ENCODE measurements around the gene SPATA6L. TPM values are rescaled to one million over a fixed set of nuclear protein-coding genes. Genes with fewer than 3 reads are reported as not detected.
"Not testable (repeated sequence)": the region's sequence is repeated elsewhere in the genome, so short reads cannot be mapped to it uniquely, and the experiment has no call there.

SPATA6L gene
- total RNA-seq, 4 donors from 2014 or later, result 0.51 to 13.6 (median 6.5) TPM

DNA sequence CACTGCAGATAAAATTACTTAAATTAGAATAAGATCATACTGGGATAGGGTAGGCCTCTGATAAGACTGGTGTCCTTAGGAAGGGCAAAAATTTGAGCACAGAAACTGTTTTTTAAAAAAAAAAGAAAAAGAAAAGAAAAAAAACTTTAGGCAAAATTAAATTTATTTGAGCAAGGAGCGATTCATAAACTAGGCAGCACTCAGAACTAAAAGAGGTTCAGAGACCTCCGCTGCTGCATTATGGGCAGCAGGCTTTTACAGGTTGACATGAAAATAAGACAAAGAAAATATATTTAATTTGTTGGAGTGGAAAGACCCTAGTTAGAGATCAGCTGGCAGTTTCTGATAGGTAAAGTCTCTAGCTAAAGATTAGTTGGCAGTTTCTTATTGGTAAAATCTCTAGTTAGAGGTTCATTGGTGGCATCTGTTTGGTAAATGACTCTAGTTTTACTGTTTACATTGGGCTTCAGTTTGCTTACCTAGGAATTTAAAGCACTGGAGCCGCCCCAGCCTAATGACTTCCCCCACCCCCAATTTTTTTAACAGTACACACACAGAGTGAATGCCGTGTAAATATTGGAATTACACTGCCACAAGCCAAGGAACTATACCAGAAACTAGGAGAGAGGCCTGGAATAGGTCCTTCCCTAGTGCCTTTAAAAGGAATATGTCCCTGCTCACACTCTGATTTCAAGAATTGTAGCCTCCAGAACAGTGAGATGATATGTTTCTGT, 8.7 kb downstream of the SPATA6L start:
- H3K4me3 ChIP-seq, result no peak overlapping the region
- H3K4me1 ChIP-seq, result no peaks in the 10 kb centered on the region
- H3K36me3 ChIP-seq, result no peaks in the 10 kb centered on the region
- intact Hi-C loops (cut with DNase I; ENCODE audit: low total_unique reads), result no loop called here
- no peak overlapping the region for H3K27ac ChIP-seq
- H3K27me3 ChIP-seq, result no peaks in the 10 kb centered on the region
- TF ChIP-seq, protein P1, sequence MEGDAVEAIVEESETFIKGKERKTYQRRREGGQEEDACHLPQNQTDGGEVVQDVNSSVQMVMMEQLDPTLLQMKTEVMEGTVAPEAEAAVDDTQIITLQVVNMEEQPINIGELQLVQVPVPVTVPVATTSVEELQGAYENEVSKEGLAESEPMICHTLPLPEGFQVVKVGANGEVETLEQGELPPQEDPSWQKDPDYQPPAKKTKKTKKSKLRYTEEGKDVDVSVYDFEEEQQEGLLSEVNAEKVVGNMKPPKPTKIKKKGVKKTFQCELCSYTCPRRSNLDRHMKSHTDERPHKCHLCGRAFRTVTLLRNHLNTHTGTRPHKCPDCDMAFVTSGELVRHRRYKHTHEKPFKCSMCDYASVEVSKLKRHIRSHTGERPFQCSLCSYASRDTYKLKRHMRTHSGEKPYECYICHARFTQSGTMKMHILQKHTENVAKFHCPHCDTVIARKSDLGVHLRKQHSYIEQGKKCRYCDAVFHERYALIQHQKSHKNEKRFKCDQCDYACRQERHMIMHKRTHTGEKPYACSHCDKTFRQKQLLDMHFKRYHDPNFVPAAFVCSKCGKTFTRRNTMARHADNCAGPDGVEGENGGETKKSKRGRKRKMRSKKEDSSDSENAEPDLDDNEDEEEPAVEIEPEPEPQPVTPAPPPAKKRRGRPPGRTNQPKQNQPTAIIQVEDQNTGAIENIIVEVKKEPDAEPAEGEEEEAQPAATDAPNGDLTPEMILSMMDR (IDR thresholded peaks at IDR 0.05), result no peak
- TF ChIP-seq POLR2A (IDR thresholded peaks at IDR 0.05), result no peak
- no peaks in the 10 kb centered on the region for H3K9me3 ChIP-seq
- DNase-seq, result no peak

DNA sequence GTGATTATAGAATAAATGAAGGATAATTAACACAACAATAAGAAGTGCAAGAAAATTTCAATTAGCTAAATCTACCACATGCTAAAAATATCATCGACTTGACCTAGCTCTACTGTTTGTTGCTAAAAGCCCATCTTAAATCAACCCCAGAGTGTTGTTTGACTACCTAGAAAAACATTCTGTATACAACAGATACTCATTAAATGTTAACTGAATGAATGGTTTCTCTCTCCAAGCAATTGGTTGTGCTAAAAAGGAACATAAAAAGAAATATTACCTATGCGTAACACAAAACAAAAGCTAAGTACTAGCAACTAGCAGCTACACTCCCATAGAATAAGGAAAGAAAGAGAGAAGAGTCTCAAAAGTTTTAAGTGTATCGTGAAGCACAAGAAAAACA, 9.7 kb downstream of the SPATA6L start:
- no peak for DNase-seq
- Histone ChIP-seq H3K4me1 (no peaks in the 10 kb centered on the region), H3K4me3 (no peak overlapping the region), H3K36me3 (no peaks in the 10 kb centered on the region), H3K9me3 (no peaks in the 10 kb centered on the region), H3K27ac (no peak overlapping the region), H3K27me3 (no peaks in the 10 kb centered on the region)
- TF ChIP-seq, protein P1 (IDR thresholded peaks at IDR 0.05), result no peak
- TF ChIP-seq POLR2A (IDR thresholded peaks at IDR 0.05), result no peak
- intact Hi-C loops (cut with DNase I; ENCODE audit: low total_unique reads), result no loop called here

DNA sequence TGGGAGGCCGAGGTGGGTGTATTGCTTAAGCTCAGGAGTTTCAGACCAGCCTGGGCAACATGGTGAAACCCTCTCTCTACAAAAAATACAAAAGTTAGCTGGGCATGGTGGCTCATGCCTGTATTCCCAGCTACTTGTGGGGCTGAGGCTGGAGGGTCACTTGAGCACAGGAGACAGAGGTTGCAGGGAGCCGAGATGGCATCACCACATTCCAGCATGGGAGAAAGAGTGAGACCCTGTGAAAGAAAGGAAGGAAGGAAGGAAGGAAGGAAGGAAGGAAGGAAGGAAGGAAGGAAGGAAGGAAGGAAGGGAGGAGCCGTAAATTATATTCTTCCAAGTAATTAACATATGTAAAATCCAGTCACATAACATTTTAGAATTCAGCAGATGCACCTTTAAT, 10.1 kb downstream of the SPATA6L start:
- intact Hi-C loops (cut with DNase I; ENCODE audit: low total_unique reads); H3K27ac ChIP-seq; H3K9me3 ChIP-seq: not testable (repeated sequence)

DNA sequence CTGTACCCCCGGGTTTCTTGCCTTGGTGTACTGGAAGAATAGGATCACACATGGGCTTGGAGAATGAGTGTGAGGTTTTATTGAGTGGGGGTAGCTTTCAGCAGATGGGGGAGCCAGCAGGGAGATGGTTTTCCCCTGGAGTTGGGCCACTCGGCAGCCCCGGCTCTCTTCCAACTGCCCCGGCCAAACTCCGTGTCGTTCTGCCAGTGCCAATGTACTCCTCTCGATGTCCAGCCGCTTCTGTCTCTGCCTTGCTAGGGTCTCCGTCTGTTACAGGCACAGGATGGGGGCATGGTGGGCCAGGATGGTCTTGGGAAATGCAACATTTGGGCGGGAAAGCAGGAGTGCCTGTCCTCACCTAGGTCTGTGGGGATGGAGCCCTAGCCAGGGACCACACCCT, 11.7 kb downstream of the SPATA6L start:
- no peak overlapping the region for H3K27ac ChIP-seq
- no peak for DNase-seq
- no peaks in the 10 kb centered on the region for H3K27me3 ChIP-seq
- no peaks in the 10 kb centered on the region for H3K4me1 ChIP-seq
- H3K9me3 ChIP-seq, result no peaks in the 10 kb centered on the region
- intact Hi-C loops (cut with DNase I; ENCODE audit: low total_unique reads), result no loop called here
- no peaks in the 10 kb centered on the region for H3K36me3 ChIP-seq
- H3K4me3 ChIP-seq, result no peak overlapping the region
- TF ChIP-seq POLR2A (IDR thresholded peaks at IDR 0.05), result no peak
- TF ChIP-seq, protein P1 (IDR thresholded peaks at IDR 0.05), result no peak

More for the DNA sequence above, 10.1 kb downstream of the SPATA6L start:
- H3K4me3 ChIP-seq, DNase-seq, H3K27me3 ChIP-seq, H3K4me1 ChIP-seq, H3K36me3 ChIP-seq: not testable (repeated sequence)

DNA sequence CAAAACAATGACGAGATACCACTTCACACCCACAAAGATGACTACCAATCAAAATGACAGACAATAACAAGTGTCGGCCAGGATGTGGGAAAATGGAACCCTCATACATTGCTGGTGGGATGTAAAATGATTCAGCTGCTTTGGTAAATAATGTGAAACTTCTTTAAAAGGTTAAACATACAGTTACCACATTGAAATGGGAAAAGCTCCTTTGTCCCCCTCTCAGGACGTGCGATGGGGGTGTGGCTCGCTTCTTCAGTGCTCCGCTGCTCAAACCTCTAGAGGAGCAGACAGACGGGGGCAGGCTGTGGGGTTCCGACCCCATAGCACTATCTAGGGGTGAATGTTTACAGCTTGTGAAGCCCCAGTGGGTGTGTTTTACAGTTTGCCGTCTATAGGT, 12.2 kb downstream of the SPATA6L start:
- H3K27me3 ChIP-seq, result no peaks in the 10 kb centered on the region
- TF ChIP-seq POLR2A (IDR thresholded peaks at IDR 0.05), result no peak
- TF ChIP-seq, protein P1 (IDR thresholded peaks at IDR 0.05), result no peak
- H3K4me1 ChIP-seq, result no peaks in the 10 kb centered on the region
- no peak for DNase-seq
- no peak overlapping the region for H3K27ac ChIP-seq
- intact Hi-C loops (cut with DNase I; ENCODE audit: low total_unique reads), result no loop called here
- no peak overlapping the region for H3K4me3 ChIP-seq
- no peaks in the 10 kb centered on the region for H3K36me3 ChIP-seq
- H3K9me3 ChIP-seq, result no peaks in the 10 kb centered on the region
